GM21360 (cell line): ENCODE data around the gene LRRIQ3.
A peak's percentile ranks its signal among the peaks of the same experiment; 100 is the strongest.
"Not testable (repeated sequence)": the region's sequence is repeated elsewhere in the genome, so short reads cannot be mapped to it uniquely, and the experiment has no call there.

Source experiments
- ATAC-seq: cut with Tn5 transposase; IDR thresholded peaks from one replicate; pipeline ENCODE4 v1.9.1; 2021; ENCODE audit warnings: mild to moderate bottlenecking, moderate library complexity; ENCODE audit not compliant: unreplicated experiment

The LRRIQ3 gene, protein sequence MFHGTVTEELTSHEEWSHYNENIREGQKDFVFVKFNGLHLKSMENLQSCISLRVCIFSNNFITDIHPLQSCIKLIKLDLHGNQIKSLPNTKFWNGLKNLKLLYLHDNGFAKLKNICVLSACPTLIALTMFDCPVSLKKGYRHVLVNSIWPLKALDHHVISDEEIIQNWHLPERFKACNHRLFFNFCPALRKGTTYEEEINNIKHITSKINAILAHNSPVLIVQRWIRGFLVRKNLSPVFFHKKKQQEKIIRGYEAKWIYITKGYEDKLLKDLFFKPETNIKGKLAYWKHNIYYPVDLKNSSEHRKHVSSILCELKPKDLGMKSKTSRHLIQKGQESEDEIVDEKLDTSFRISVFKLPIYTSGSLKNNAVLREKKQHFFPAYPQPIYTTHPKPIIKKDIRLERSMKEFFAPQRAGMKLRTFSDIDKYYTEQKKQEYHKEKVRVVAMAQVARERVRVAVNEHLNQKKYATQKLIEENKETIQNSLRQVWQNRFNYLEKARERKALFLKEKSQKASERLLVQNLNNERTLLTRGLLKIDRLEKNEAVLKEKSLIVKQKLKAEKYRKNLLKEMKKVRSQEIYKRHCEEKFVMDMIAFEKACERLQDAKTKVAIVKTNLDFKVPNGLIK

GRCh38 chr1:74197657-74198552 is at the start of gene LRRIQ3, which contains the start of gene FPGT:
TSS of gene LRRIQ3 (minus strand) at chr1:74198176. CDS start at chr1:74183684, 14,492 bp downstream.
TSS of gene FPGT (plus strand) at chr1:74198242. CDS start at chr1:74198279, 37 bp downstream.
- peak; percentile 95 for ATAC-seq

DNA sequence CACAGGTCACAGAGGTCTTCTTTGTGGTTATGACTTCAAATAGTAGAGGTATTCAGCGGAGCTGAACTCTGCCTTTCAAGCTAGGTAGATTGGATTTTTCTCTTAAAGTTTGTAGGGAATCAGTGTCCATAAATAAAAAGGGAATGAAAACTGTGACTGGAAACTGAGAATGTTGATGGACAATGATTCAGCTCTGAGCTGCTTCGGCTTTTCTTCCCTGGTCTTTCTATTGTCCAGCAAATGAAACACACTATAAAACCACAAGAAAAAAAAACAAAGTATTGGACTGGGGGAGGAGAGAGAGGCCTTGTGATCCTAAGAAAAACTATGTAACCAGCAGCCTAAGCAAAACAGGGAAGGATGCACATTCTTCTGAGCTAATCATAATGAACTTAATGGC is 48.3 kb upstream of the LRRIQ3 start:
- no peak for ATAC-seq

- ATAC-seq = no peak
Measured at GRCh38 chr1:74245168-74245772, 47.3 kb upstream of the LRRIQ3 start.

- ATAC-seq = no peak
Measured at GRCh38 chr1:74237787-74238186, 39.8 kb upstream of the LRRIQ3 start.

DNA sequence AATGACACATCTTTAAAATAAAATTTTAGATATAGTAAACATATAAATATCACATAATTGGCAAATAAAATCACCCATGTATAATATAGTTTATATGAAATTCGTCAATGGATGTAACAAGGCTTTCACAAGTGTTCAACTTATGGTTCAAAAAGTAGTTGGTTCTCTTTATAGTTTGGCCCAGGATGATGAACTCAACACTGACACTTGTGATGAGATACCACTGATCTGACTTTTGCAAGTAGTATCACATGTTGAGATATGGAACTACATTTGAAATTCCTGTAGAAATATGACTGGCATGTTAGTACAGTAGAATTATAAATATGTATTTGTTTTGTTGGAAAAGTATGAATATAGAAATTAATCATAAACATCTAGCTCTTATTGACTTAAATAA is 39.1 kb upstream of the LRRIQ3 start:
- ATAC-seq = no peak

DNA sequence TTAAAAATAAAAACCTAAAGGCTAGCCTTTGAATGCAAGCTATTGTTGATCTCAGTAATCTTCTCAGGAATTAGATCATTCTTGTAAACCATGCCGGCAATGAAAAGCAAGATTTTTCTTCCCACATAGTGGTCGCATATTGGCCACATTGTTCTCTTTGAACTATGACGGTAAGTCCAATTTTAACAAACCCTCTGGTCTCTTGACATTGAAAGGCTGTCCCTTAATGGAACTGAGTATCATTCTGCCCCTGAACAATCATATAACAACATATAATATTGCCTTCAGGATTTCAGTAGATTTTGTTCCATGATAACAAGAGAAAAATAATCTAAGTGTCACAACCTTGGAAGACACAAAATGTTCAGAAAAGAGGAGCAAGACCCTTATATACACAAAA is 38.5 kb upstream of the LRRIQ3 start:
- ATAC-seq = no peak

DNA sequence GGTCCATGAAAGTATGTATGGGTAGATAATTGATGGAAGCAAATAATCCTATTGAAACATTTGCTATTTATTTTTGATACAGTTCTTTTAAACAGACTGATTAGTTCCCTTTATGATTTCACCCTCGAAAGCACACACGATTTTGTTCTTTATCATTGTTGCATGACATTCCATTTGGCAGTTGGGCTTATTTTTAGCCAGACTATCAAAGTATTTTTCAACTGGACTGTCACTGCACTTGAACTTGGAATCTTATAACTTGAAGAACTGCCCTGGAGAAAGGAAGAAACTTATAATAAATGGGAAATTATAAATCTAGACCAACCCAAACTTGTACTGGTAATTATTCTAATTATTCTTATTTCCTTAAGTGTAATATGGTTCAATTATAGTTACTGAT is 37.2 kb upstream of the LRRIQ3 start, which contains the start of gene TNNI3K:
Gene TNNI3K (plus strand): TSS at position 235 of the 400 bp plus-strand sequence. CDS start 65 bp downstream, at position 300.
- ATAC-seq = no peak

DNA sequence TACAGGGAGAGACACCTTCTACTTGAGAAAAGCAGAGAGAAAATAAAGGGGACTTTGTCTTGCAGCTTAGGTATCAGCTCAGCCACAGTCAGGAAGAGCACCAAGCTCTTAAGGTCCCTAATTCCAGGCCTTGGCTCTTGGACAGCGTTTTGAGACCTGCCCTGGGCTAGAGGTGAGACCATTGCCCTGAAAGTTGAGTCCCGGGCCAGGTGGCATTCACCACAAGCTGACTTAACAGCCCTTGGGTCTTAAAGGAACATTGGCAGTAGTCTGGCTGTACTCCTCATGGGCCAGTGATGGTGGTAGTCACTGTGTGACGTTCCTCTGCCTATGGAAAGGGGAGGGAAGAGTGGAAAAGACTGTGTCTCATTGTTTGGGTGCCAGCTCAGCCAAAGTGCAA is 25.5 kb upstream of the LRRIQ3 start:
- no peak for ATAC-seq

GRCh38 chr1:74222701-74223100 is 24.7 kb upstream of the LRRIQ3 start:
- ATAC-seq = no peak

DNA sequence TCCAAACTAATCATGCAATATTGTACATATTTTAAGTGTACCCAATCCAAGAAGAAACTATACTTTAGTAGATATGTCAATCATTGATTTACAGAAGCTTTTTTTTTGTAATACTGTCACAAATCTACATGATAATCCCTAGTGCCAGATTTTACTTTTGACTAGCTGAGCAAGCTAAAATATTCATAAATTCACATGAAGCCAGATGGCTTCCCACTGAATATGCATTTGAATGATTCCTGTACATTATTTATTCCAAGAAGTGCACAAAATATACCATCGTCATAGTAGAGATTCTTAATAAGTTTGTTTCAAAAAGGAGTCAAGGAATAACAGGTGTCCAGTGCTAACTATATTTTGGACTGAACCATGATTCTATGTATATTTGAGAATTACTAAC is 17.3 kb upstream of the LRRIQ3 start:
- ATAC-seq = no peak

DNA sequence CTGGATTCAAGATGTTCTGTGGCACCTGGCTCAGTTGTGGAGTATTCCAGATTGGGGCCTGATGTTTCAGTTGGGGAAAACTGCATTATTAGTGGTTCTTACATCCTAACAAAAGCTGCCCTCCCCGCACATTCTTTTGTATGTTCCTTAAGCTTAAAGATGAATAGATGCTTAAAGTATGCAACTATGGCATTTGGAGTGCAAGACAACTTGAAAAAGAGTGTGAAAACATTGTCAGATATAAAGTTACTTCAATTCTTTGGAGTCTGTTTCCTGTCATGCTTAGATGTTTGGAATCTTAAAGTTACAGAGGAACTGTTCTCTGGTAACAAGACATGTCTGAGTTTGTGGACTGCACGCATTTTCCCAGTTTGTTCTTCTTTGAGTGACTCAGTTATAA is 7.3 kb upstream of the LRRIQ3 start:
- ATAC-seq = no peak

DNA sequence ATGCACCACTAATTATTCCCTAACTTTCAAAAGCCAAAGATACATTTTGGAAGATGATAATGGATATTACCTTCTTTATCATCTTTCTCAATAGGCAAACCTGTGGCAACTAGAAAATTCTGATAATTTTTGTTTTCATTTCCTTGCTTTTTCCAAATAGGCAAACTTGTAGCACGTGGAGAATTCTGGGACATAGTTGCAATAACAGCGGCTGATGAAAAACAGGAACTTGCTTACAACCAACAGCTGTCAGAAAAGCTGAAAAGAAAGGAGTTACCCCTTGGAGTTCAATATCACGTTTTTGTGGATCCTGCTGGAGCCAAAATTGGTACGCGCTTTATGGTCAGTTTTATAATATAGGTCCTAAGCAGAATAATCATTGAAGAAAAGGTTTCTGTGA is 1.5 kb upstream of the LRRIQ3 start:
- no peak for ATAC-seq

GRCh38 chr1:74197255-74197654 is 721 bp downstream of the LRRIQ3 start:
- no peak for ATAC-seq

DNA sequence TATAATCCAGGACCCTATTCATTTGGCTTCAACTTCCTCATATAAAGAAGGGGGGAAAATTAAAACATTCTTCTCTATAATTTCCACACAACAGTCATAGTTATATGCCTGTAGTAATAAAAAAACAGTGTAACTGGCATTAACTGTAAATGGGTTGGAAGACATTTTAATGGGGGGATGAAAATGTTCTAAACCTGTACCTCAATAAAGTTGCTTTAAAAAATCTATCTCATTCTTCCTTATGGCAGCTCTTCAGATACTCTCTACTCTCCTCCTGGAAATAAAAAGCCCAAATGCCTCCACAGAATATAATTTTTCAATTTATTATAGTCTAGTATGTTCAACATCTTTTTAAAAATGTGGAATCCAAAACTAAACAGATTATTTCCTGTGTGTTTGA is 2.6 kb downstream of the LRRIQ3 start:
- ATAC-seq = no peak

DNA sequence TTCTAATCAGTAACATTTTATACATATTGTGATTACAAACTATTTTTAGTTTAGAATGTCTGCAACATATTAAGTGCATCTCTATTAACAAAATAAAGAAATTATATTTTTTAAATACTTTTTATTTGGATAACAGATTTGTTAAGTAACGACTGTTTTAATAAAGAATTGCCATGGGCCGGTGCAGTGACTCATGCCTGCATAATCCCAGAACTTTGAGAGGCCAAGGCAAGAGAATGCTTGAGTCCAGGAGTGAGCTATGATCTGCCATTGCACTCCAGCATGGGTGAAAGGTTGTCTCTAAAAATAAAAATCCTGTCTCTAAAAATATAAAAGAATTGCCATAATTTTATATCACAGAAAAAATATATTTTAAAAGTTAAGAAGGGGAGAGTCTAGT is 4.1 kb downstream of the LRRIQ3 start:
- ATAC-seq = no peak

DNA sequence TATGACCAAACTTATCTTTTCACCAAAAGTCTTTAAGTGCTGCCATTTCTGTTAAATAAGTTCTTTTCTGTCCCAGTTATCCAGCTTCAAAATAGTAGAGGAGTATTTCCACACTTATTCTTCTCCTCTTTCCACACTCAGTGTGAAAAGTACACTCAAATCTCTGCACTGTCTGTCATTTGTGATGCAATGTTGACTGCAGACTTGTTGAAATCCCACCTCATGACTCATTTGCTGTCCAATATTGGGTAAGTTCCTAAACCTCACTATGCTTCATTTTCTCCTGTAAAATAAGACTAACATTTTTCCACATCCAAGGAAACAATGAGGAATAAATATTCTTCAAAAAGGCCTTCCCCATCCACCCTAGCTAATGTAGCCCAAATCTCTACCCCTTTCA is 17.5 kb downstream of the LRRIQ3 start:
- ATAC-seq = no peak

GRCh38 chr1:74174423-74174822 is 23.6 kb downstream of the LRRIQ3 start:
- ATAC-seq = not testable (repeated sequence)

DNA sequence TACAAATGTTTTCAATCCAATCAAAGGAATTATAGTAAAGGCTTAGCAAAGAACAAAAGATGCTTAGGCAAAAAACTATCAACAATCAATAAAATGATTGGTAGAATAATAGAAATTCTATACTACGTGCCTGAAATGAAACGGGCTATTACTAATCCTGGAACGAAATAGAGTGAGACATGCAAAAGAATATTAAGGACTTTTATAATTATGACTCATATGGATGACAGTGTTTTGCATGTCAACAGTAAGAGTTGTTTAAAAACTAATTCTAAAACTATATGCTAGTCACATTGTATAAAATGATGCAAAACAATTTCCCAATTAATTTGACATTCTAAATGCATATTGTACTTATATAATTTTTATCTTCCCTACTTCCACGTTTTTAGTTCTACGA is 35.6 kb downstream of the LRRIQ3 start:
- ATAC-seq = no peak

DNA sequence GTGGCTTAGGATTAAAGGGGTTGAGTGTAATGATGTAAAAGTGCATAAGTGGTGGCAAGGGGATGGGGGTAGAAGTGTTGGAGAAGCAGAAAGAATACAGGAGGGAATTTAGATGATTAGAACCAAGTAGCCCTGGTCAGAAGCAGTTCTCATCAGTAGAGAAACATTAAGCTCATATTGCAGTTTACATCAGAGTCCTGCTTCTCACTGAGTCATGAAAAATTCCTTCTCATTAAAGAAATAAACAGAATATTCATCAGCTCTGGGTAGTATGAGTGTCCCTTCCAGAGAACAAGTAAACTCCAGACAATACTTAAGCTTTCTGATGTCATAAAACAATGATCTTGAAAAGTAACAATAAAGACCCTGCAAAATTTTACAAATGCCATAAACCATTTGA is 36.5 kb downstream of the LRRIQ3 start:
- ATAC-seq = no peak

DNA sequence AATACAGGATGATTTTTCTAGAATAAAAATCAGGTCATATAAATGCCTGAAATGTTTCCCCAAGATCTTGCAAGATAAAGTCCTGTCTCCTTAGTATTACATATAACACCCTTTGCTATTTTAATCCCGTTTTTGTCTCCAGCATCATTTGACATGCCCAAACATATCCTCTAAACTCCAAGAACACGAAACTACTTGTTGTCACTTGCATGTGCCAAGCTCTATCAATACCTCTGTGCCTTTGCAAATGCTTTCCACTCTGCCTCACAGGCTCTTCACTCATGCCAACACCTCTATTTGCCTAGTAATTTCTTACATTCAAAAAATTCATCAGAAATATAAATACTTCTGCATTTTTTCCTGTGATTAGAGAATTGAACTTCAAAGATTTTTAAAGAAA is 37.9 kb downstream of the LRRIQ3 start:
- ATAC-seq = no peak

- ATAC-seq = no peak
Measured at GRCh38 chr1:74145086-74145485, 52.9 kb downstream of the LRRIQ3 start.
